ENCODE measurements around the gene C11orf86.
A peak's percentile ranks its signal among the peaks of the same experiment; 100 is the strongest.
"Not testable (repeated sequence)": the region's sequence is repeated elsewhere in the genome, so short reads cannot be mapped to it uniquely, and the experiment has no call there.

C11orf86 gene

DNA sequence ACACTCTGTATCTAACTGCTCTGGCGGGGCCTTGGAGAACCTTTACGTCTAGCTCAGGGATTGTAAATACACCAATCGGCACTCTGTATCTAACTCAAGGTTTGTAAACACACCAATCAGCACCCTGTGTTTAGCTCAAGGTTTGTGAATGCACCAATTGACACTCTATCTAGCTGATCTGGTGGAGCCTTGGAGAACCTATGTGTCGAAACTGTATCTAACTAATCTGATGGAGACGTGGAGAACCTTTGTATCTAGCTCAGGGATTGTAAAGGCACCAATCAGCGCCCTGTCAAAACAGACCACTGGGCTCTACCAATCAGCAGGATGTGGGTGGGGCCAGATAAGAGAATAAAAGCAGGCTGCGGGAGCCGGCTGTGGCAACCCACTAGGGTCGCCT, 14.3 kb downstream of the C11orf86 start:
- DNase-seq (ENCODE audit: low spot score): not testable (repeated sequence)

DNA sequence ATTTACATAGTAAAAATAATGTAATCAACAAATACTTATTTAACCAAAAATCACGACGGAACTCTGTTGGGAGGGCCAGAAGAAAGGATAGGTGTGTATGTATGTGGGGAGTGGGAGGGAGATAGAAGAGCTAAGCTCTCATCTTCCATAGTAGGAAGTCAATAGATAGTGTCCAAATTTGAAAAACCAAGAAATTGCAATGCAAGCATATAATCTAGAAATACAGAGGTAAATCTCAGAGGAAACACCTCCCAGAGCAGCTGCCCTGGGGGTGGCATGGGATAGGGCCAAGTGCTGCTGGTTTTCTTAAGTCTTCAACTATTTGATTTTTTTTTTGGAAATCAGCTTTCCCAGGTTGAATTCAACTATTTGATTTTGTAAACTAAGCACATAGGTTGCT, 16.9 kb downstream of the C11orf86 start:
- DNase-seq (ENCODE audit: low spot score): no peak

DNA sequence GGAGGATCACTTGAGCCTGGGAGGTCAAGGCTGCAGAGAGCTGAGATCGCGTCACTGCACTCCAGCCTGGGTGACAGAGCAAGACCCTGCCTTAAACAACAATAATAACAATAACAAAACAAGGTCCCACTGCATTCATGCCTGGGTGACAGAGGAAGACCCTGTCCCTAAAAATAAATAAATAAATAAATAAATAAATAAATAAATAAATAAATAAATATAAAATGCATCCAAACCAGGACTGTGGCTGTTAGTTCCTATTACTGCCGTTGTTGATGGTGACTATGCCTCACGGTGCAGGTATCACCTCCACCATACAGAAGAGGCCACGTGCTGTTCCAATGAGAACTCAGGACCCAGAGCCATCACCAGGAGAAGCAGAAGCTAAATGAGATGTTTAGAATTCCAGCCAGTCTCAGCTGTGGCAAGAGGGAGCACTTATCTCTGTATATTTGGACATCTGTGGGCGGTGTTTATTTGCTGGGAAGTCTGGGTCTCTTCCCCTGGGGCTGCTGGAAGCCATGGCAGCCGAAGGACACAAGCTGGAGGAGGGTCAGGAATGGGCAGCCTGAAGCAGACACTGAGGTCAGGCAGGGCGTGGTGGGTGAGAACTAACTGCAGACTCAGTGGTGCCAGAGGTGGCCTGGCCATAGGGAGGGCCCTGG, 21.6 kb downstream of the C11orf86 start:
- DNase-seq (ENCODE audit: low spot score): no peak

DNA sequence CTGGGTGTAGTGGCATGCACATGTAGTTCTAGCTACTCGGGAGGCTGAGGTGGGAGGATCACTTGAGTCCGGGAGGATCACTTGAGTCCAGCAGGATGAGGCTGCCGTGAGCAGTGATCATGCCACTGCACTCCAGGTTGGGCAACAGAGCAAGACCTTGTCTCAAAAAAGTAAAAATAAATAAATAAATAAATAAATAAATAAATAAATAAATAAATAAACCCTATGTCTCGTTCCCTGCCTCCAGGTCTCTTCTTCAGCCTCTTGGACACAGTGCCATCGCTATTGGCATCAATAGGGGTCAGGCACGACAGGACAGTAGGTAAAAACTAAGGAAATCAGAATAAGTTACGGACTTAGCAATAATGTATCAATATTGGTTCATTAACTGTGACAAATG, 24.5 kb downstream of the C11orf86 start:
- DNase-seq (ENCODE audit: low spot score): no peak

DNA sequence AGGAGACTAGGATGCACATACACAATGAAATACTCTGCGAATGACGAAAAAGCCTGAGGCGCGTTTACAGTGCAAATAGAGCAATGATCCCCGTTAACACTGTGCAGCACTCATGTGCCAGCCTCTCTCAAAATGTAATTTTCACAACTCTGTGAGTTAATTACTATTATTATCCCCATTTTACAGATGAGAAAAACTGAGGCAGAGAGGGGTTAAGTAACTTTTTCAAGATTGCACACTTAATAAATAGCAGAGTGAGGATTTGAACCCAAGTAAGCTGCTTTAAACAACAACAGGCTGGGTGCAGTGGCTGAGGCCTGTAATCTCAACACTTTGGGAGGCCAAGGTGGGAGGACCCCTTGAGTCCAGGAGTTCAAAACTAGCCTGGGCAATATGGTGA, 26.2 kb downstream of the C11orf86 start:
- no peak for DNase-seq (ENCODE audit: low spot score)

DNA sequence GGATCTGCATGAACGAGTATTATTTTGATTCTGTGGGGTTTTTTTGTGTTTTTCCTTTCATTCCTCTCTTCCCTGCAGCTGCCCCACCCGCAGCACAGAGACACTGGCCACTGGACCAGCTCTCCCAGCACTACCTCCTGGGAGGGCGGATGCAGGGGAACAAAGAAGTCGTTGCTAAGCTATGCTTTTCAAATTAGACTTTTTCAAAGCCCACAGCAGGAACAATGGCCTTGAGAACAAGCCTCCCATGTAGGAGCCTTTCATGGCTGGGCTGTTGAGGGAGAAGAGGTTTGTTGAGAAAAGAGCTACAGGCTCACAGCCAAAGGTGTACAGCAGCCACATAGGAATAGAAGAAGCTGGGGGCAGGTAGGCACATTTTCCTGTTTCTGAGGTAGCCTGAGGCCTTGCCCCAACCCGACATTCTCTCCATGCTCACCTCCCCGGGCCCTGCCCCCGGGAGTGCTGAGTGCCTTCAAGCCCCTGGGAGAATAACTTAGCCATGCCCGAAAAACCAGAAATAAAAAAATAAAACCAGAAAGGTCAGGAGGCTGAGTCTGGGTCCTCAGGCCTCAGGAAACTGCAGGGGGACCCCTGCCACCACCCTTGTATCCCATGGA, 27.3 kb downstream of the C11orf86 start:
- no peak for DNase-seq (ENCODE audit: low spot score)

DNA sequence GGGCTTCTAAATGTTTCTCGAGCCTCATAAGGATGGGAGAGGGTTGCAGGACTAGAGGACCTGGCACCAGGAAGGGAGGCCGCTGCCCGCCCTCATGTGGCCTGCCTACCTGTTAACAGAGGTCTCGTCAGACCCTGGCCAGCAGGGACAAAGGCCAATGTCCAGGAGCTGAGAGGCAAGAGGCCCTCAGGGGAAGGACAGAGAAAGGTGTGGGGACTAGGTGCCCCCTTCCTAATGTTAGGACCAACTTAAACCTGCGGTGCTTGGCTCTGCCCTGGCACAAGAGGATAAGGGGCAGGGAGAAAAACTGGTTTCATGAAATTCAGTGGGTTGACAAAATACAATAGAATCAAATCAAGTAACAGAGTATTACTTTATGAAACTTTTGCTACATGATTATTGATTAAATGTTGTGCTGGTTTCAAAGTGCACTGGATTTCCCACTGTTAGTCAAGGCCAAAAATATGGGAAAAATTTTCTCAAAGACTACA, 27.9 kb downstream of the C11orf86 start:
- no peak for DNase-seq (ENCODE audit: low spot score)

DNA sequence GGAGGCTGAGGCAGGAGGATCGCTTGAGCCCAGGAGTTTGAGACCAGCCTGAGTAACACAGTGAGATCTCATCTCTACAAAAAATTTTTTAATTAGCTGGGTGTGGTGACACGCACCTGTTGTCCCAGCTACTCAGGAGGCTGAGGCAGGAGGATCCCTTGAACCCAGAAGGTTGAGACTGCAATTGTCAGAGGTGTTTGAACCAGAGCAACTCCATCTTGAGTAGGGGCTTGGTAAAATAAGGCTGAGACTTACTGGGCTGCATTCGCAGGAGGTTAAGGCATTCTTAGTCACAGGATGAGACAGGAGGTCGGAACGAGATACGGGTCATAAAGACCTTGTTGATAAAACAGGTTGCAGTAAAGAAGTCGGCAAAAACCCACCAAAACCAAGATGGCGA, 30.1 kb downstream of the C11orf86 start:
- DNase-seq (ENCODE audit: low spot score): not testable (repeated sequence)

DNA sequence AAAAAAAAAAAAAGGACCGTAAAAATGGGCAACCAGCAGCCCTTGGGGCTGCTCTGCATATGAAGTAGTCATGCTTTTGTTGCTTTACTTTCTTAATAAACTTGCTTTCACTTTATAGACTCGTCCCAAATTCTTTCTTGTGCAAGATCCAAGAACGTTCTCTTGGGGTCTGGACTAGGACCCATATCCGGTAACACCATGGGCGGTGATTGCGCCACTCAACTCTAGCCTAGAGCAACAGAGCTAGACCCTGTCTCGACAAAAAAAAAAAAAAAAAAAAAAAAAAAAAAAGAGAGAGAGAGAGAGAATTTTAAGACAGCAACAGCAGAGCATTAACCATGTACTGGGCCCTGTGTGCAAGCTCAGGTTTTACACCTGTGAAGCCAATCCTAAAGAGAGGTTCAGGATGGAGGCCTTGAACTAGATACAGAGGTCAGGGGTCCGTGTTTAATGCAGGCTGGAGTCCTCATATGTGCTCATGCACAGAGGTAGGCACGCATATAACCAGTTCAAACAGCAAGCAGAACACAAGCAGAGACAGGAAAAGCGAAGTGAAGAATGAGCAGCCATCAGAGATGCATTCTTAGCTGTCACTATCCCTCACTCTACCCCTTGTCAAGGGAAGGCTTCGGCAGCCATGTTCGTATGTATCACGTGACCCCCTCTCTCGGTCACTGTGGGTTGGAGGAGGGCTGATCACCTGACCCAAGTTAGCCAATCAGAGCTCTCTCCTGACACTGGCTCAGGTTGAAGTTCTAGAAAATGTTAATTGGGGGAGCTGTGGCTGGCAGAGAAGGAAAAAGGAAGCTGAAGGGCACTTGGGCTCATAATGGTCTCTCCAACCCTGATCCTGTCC, 31.2 kb downstream of the C11orf86 start:
- peak; percentile 52 for DNase-seq (ENCODE audit: low spot score)

DNA sequence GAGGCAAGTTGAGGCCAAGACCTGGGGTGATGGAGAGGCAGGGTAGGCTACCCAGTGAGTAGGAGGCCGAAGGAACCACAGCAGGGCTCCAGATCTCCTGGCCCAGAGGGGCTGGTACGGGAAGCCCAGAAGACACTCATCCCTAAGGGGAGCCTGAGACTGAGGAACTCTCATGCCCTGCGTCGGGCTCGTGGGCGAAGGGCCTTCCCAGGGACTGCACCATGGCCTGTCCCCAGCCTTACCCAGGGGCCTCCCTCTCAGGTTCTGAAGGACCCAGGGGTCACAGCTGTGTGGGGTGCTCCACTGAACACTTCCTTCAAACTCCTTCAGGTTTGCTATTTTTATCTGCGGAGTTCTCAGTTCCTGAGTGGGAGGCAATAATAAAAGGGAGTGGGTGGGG, 32.0 kb downstream of the C11orf86 start:
- no peak for DNase-seq (ENCODE audit: low spot score)

DNA sequence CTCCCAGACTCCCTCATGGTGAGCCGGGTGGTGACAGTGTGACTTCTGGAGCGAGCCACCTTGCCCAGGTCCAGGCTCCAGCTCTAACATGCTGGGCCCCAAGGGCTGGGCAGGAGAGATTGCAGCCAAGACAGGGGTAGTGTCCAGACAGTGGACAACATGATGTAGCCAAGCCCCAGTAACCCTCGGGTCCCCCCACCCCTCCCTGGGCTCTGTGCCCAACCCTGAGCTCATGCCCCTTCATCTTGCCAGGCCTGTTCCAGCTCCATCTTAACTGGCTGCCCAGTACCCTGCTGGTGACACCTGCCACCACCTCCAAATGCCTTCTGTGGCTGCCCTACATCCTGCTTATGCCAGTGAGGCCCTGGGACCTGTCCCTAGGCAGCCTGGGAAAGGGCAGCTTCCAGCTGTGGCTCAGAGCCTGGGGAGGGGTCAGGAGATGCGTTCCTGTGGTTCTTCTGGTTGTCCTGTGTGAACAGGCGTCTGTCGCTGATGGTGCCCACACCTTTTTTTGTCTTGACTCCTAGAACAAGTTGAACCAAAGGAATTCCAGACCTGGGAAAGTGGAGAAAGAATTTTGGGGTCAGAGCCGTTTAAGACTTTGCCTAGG, 35.3 kb downstream of the C11orf86 start:
- no peak for DNase-seq (ENCODE audit: low spot score)

DNA sequence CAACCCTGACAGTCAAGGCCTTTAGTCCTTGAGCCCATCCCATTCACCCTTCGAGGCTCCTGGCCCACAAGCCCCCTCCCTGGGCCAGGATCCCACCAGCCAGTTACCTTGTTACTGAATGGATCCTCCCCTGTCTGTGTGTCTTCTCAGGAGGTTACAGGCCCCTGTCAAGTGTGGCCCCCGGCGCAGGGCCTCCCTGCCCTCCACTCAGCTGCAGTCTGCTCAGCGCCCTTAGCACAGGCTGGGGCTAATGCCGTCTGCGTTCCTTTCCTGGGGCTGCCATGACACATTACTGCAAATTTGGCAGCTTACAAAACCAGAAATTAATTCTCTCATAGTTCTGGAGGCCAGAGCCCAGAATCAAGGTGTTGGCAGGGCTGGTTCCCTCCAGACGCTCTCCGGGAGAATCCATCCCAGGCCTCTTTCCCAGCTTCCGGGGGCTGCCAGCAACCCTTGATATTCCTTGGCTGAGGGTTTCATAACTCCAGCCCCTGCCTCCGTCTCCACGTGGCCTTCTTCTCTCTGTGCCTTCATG, 38.5 kb downstream of the C11orf86 start:
- DNase-seq (ENCODE audit: low spot score): no peak

DNA sequence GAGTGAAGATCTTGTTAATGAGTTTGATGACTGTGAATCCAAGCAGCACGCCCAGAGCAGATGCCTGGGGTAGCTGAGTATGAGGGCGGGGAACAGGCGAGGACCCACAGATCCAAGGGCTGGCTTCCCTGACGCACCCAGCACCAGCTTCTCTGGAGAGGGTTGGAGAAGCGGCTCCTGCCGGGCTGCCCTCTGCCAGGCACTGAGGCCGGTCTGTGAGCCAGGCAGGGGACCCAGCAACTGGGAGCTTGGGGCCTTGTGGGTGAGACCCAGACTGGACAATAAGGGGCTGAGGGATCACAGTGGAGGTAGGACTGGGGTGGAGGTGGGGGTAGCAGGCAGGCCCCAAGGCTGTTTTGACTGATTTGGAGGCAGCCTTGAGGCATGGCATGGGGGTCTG, 39.2 kb downstream of the C11orf86 start:
- DNase-seq (ENCODE audit: low spot score): no peak

DNA sequence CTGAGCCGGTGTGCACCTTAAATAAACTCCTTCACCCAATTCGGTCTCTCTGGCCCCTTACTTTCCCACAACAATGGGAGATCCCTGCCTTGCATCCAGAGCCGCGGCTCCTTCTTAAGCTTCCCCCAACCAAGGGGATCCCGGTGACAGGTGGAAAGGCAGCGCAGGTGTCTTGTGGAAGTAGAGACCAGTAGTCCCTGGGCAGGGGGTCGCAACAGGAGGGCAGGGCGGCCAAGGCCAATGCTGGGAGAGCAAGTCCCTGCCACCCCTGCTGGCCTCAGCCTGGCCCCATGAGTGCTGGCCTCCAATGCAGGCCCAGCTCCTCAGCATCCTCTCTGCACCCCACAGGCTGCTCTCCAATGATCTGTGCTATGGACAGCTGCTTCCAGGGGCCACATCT, 39.9 kb downstream of the C11orf86 start:
- no peak for DNase-seq (ENCODE audit: low spot score)

DNA sequence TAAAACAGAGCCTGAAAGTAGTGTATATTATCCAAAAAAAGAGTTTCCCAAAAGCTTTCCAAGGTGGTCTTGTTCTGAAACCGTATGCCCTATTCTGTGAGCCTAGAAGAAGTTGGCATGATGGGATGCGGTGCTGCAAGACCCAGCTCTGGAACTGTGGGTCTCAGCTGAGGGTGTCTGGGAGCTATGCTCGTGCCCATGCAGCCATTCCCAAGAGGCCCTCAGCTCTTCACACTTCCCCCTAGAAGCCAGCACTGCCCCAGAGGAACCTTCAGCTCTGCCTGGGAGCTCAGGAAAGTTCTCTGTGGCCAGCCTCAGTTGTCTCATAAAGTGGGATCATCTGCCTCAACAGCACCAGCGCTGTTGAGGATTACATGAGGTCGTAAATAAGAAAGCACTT, 41.4 kb downstream of the C11orf86 start:
- DNase-seq (ENCODE audit: low spot score): no peak

DNA sequence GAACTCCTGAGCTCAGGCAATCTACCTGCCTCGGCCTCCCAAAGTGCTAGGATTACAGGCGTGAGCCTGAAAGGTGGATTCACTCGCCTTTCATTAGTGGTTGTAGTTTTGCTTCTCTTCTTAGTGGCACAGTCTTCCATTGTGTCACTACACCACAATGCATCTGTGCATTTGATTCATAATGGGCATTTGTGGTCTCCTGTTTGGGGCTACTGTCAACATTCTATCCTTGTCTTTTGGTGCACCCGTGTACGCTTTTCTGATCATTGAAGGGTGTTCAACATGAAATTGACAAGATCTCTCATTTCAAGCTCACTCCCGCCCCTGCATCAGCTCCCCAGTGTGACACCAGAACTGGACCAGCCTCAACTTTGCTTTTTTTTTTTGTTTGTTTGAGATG, 45.8 kb downstream of the C11orf86 start:
- no peak for DNase-seq (ENCODE audit: low spot score)

DNA sequence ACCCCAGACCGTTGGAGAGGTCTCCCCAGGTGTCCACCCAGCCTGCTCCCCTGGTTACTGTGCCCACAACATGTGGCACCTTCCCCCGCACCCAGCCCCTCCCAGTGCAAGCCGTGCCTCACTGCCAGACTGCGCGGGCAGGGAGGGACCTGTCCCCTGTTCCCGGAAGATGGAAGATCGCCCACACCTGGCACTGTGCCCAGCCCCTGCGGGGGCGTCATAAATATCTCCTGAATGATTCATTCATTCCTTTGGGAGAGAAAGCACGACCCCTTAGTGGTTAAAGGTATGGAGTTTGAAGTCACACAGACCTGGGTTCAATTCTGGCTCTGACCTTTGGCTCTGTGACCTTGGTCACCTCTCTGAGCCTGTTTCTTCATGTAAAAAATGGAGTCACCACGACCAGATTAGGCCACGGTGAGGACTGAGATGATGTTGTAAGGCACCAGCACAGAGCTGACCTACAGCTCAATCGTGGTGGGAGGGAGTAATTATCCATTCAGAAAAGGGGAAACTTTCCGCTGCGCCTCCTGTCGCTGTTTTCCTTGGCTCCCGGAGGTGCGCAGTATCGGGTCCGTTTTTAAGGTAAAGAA, 47.3 kb downstream of the C11orf86 start:
- peak; percentile 66 for DNase-seq (ENCODE audit: low spot score)

DNA sequence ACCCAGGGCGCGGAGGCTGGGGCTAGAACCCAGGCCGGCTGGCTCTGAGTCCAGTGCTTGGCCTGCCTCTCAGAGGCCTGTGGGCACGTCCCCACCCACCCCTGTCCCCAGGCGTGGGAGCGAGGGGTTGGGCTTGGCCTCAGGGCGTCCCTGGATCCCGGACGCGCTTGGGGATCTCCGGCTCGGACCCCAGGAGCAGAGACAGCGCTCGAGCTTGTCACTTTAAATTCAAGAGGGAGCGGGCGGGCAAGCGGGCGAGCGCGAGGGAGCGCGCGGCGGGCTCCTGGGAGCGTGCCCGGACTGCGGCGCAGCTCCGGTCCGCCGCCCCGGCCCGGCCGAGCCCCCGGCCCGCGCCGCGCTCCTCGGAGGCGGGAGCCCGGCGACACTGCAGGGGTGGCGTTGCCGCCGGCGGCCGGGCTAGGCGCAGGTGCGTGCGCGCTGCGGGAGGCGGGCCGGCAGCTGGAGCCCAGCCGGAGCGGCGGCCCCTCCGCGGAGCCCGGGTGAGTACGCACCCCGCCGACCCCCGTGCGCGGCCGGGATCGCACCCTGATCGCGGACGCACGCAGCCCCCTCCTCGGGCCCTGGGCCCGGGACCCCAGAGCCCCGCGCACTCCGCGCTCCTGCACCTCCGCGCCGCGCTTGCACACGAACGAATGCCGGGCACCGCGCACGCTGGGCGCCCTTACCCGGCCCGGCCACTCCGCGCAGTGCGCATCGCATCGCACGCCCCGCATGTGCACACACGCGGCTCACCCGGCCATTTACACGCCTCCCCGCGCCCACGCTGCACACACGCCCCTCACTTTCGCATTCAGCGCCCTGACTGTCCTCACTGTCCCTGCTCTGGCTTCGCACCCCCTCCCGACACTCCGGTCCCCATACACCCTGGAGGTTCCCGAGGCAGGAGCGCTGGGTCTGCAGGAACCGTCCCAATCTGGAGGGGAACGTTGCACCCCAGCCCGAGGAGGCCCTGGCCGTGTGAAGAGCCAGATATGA, 48.2 kb downstream of the C11orf86 start, which contains the start of gene SYT12:
Gene SYT12, plus strand, starts transcription at position 174 of the 996 bp plus-strand sequence. CDS start 7,011 bp downstream, outside the sequence.
- DNase-seq (ENCODE audit: low spot score): no peak

DNA sequence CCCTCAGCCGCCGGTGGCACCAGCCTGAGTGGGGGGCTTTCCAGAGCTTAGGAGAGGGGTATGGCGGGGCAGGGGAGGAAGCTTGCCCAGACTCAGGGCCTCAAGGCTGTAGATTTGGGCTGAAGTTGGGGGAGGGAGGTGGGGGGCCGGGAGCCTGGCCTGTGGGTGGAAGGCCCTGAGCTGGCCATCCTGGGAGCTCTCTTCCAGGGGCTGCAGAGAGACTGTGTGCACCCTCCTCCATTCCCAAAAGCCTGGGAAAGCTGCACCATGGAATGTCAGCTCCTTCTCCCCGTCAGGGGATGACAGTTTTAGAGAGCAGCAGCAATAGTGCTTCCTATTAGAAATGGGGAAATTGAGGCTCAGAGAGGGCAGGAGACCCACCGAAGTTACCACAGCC, 48.9 kb downstream of the C11orf86 start:
- DNase-seq (ENCODE audit: low spot score): no peak

DNA sequence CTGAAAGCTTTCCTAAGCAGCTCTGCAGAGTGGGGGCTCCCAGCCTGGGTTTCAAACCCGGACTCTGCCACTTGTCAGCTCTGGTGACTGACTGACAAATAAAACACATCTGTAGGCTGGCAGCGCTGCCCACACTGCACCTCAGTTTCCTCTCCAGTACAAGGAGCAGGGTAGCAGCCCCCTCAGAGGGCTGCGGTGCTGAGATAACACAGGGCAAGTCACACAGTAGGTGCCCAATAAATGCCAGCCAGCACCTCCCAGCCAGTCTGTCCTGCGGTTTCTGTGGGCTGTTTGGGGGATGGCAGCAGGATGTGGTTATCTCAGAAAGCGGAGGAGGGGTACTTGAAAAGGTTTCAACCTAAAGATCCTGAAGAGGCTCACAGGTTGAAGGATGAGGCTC, 49.3 kb downstream of the C11orf86 start:
- DNase-seq (ENCODE audit: low spot score): no peak

DNA sequence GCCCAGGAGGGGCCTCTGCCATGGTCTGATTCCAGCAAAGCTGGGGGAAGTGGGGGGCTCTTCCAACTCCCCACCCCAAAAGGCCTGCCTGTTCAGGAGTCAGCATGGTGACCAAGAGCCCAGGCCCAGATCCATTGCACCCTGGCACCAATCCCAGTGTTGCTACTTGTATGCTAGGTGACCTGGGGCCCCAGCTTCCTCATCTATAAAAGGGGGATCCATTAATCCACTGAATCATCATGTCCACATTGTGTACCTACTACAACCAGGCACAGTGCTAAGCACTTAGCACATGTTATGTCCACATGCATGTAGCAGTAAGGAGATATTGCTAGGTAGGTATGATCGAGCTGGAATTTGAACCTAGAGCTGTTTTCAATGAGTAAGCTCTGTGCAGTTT, 49.9 kb downstream of the C11orf86 start:
- DNase-seq (ENCODE audit: low spot score): no peak

All from COLO829 (cell line).